Neural cell (in vitro differentiated cells): ENCODE measurements around the gene ANO9. TPM values are rescaled to one million over a fixed set of nuclear protein-coding genes. Genes with fewer than 3 reads are reported as not detected.

Experiments used
- H2AFZ ChIP-seq: fragments of 200-600, 300-800 bp; sonication (generic), shearing (Covaris generic); 2 replicates; pipeline ENCODE4 v1.6.0; 2014; ENCODE audit warnings: low read depth, mild to moderate bottlenecking, antibody characterized with exemption, low read length, moderate library complexity
- H3F3A ChIP-seq: fragments of 200-600 bp; shearing (Covaris generic); 2 replicates; pipeline ENCODE4 v1.6.1; 2016; ENCODE audit warnings: mild to moderate bottlenecking, moderate library complexity, mixed read lengths, antibody characterized with exemption, low read length; ENCODE audit not compliant: insufficient read depth, poor library complexity, severe bottlenecking
- H3K27ac ChIP-seq: fragments of 200-600, 300-800 bp; sonication (generic), shearing (Covaris generic); 2 replicates; pipeline ENCODE4 v1.5.1; 2014; ENCODE audit warnings: mild to moderate bottlenecking, low read length, moderate library complexity
- H3K27me3 ChIP-seq: fragments of 300-800, 200-600 bp; sonication (generic), shearing (Covaris generic); 2 replicates; pipeline ENCODE4 v1.6.0; 2014; ENCODE audit warnings: mild to moderate bottlenecking, low read depth, low read length, moderate library complexity; ENCODE audit not compliant: insufficient read depth
- H3K36me3 ChIP-seq: fragments of 300-800, 200-600 bp; sonication (generic), shearing (Covaris generic); 2 replicates; pipeline ENCODE4 v1.5.1; 2014; ENCODE audit warnings: mild to moderate bottlenecking, antibody characterized with exemption, low read length, moderate library complexity; ENCODE audit not compliant: insufficient read depth
- H3K4me2 ChIP-seq: fragments of 300-800, 200-600 bp; sonication (generic), shearing (Covaris generic); 2 replicates; pipeline ENCODE4 v1.6.0; 2014; ENCODE audit warnings: mild to moderate bottlenecking, low read length
- H3K4me3 ChIP-seq: fragments of 300-800, 200-600 bp; sonication (generic), shearing (Covaris generic); 2 replicates; pipeline ENCODE4 v1.5.1; 2014; ENCODE audit warnings: mild to moderate bottlenecking, low read length, moderate library complexity
- H3K79me2 ChIP-seq: fragments of 200-600 bp; shearing (Covaris generic); replicated peaks from 2 replicates; pipeline ENCODE4 v1.6.0; 2014; ENCODE audit warnings: mild to moderate bottlenecking, low read length, moderate library complexity; ENCODE audit not compliant: insufficient read depth
- H3K9ac ChIP-seq: fragments of 300-800, 200-600 bp; sonication (generic), shearing (Covaris generic); 2 replicates; pipeline ENCODE4 v1.6.1; 2016; ENCODE audit warnings: mild to moderate bottlenecking, low read length, mixed read lengths
- H3K9me2 ChIP-seq: fragments of 200-600 bp; shearing (Covaris generic); 2 replicates; pipeline ENCODE4 v1.6.1; 2016; ENCODE audit warnings: mild to moderate bottlenecking, low read length, mixed read lengths; ENCODE audit not compliant: insufficient read depth
- H3K9me3 ChIP-seq: fragments of 200-600, 300-800 bp; sonication (generic), shearing (Covaris generic); 2 replicates; pipeline ENCODE4 v1.6.1; 2016; ENCODE audit warnings: mild to moderate bottlenecking, mixed run types, low read length, moderate library complexity, mixed read lengths
- H4K20me1 ChIP-seq: fragments of 200-600 bp; shearing (Covaris generic); 2 replicates; pipeline ENCODE4 v1.6.1; 2016; ENCODE audit warnings: mild to moderate bottlenecking, mixed run types; ENCODE audit not compliant: insufficient read depth
- CTCF ChIP-seq: fragments of 450-650 bp; IDR thresholded peaks from 2 replicates; pipeline ENCODE4 v1.5.1; 2014; ENCODE audit warnings: antibody characterized with exemption, mild to moderate bottlenecking, moderate library complexity; ENCODE audit not compliant: poor library complexity, severe bottlenecking
- EP300 ChIP-seq: fragments of 450-650 bp; conservative IDR thresholded peaks from 2 replicates; pipeline ENCODE4 v1.6.1; 2014; ENCODE audit warnings: antibody characterized with exemption, mild to moderate bottlenecking, moderate library complexity; ENCODE audit not compliant: poor library complexity, severe bottlenecking
- EZH2 ChIP-seq: fragments of 200-600, 300-800 bp; shearing (Covaris generic), sonication (generic); IDR thresholded peaks from 2 replicates; pipeline ENCODE4 v1.6.1; 2014; ENCODE audit warnings: antibody characterized with exemption, low read length, borderline replicate concordance, mild to moderate bottlenecking; ENCODE audit not compliant: insufficient read depth, poor library complexity, severe bottlenecking
- MXI1 ChIP-seq: fragments of 450-650 bp; conservative IDR thresholded peaks from 2 replicates; pipeline ENCODE4 v1.6.1; 2014; ENCODE audit warnings: antibody characterized with exemption, mild to moderate bottlenecking; ENCODE audit not compliant: poor library complexity, severe bottlenecking
- POLR2AphosphoS5 ChIP-seq: IDR thresholded peaks from 2 replicates; pipeline ENCODE4 v1.6.1; 2012
- RAD21 ChIP-seq: fragments of 450-650 bp; conservative IDR thresholded peaks from 2 replicates; pipeline ENCODE4 v1.6.1; 2014; ENCODE audit warnings: antibody characterized with exemption, mild to moderate bottlenecking, moderate library complexity
- REST ChIP-seq: IDR thresholded peaks from 2 replicates; pipeline ENCODE4 v1.6.1; 2012; ENCODE audit warnings: borderline replicate concordance
- SMC3 ChIP-seq: fragments of 450-650 bp; conservative IDR thresholded peaks from 2 replicates; pipeline ENCODE4 v1.6.1; 2014; ENCODE audit warnings: antibody characterized with exemption, mild to moderate bottlenecking, moderate library complexity; ENCODE audit not compliant: poor library complexity
- TAF1 ChIP-seq: IDR thresholded peaks from 2 replicates; pipeline ENCODE4 v1.6.1; 2012; ENCODE audit warnings: low read depth
- polyA plus RNA-seq: library from polyadenylated mRNA; depleted of rRNA; stranded (reverse); fragments of >200 nt; gene quantifications from 2 replicates; pipeline ENCODE4 v1.2.3, GENCODE V29; 2014

The ANO9 gene
- polyA plus RNA-seq, 1 donor from 2014 or later = not detected

DNA sequence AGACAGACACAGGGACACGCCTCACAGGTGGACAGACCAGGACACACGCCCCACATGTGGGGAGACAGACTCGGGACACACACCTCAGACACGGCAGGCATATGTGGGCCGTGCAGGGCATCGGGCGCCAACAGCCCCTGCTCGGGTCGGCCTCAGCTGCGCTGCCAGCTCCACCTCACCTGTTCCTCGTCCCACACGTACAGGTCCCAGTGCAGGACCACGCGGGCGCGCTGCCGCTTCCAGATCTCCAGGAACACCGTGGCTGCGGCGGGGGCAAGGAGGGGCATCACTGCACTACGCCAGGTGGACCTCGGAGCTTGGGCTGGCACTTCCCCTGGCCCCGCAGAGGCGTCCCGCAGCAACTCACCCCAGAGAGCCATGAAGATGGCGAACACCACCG lies 12.4 kb downstream of the ANO9 start:
- Histone ChIP-seq H2AFZ (no peak overlapping the region), H3K9me3 (no peaks in the 10 kb centered on the region), H3K79me2 (no peaks in the 10 kb centered on the region), H3K4me2 (no peak overlapping the region), H3F3A (no peaks in the 10 kb centered on the region), H3K27ac (no peak overlapping the region), H4K20me1 (no peaks in the 10 kb centered on the region), H3K9me2 (no peaks in the 10 kb centered on the region), H3K9ac (no peak overlapping the region), H3K27me3 (no peaks in the 10 kb centered on the region), H3K36me3 (no peaks in the 10 kb centered on the region), H3K4me3 (no peak overlapping the region)
- no peak for TF ChIP-seq MXI1
- TF ChIP-seq REST = no peak
- TF ChIP-seq SMC3 = no peak
- no peak for TF ChIP-seq POLR2AphosphoS5
- TF ChIP-seq RAD21 = no peak
- no peak for TF ChIP-seq CTCF
- TF ChIP-seq EZH2 = no peak
- no peak for TF ChIP-seq TAF1
- no peak for TF ChIP-seq EP300

- Histone ChIP-seq H3K9ac (no peak overlapping the region), H3K27ac (no peak overlapping the region), H3K27me3 (no peaks in the 10 kb centered on the region), H2AFZ (no peak overlapping the region), H3K4me3 (no peak overlapping the region), H4K20me1 (no peaks in the 10 kb centered on the region), H3K9me3 (no peaks in the 10 kb centered on the region), H3K4me2 (no peak overlapping the region), H3K36me3 (no peaks in the 10 kb centered on the region), H3K9me2 (no peaks in the 10 kb centered on the region), H3F3A (no peaks in the 10 kb centered on the region), H3K79me2 (no peaks in the 10 kb centered on the region)
- TF ChIP-seq SMC3 (no peak), REST (no peak), EZH2 (no peak), TAF1 (no peak), RAD21 (no peak), MXI1 (no peak), POLR2AphosphoS5 (no peak), CTCF (no peak), EP300 (no peak)
These were observed 13.5 kb downstream of the ANO9 start for GRCh38 chr11:428295-428694.
